ENCODE measurements around the gene COG8. TPM values are rescaled to one million over a fixed set of nuclear protein-coding genes. Genes with fewer than 3 reads are reported as not detected.

COG8 gene
- total and polyA plus RNA-seq, 2 of the 8 experiments (the other 6 are each of a cell fraction or from before 2014, with no cell fraction given): 49.1 to 55.6 TPM

GRCh38 chr16:69318911-69319289, 20.5 kb downstream of the COG8 start:
- Histone ChIP-seq H4K20me1 (replicated peaks in 1 of 2; ENCODE audit: control insufficient read depth in 1 of 2, insufficient read depth in 2 of 2, low read length in 2 of 2) (peaks cover 2 to 23% of the 10 kb centered on the region in 2 experiments), H3K4me1 (replicated peaks in 1 of 4; ENCODE audit: control insufficient read depth in 3 of 4, insufficient read depth in 4 of 4, low read length in 3 of 4) (no peaks in the 10 kb centered on the region), H3K14ac (ENCODE audit: insufficient read length) (no peak overlapping the region), H2BK15ac (ENCODE audit: low read length) (no peak overlapping the region), H3K23ac (ENCODE audit: insufficient read length) (no peak overlapping the region), H3K9me3 (ENCODE audit: insufficient read depth in 2 of 2, low read depth in 1 of 2, low read length in 1 of 2) (no peaks in the 10 kb centered on the region), H2BK120ac (replicated peaks; ENCODE audit: low read depth, low read length) (no peak overlapping the region), H2AK5ac (ENCODE audit: low read depth, low read length) (no peak overlapping the region), H3K4me3 (ENCODE audit: extremely low read depth in 1 of 4, insufficient read depth in 2 of 4, low read depth in 3 of 4, low read length in 4 of 4) (no peak overlapping the region), H2BK12ac (ENCODE audit: low read depth, low read length) (no peak overlapping the region), H3K4ac (replicated peaks; ENCODE audit: insufficient read length, low read depth, low read length) (no peak overlapping the region), H3K4me2 (ENCODE audit: insufficient read depth in 1 of 2, low read depth in 2 of 2, low read length in 2 of 2) (no peak overlapping the region), H4K91ac (replicated peaks; ENCODE audit: insufficient read length, low read length) (no peak overlapping the region), H3K56ac (replicated peaks; ENCODE audit: insufficient read length, low read depth, low read length) (no peak overlapping the region), H4K8ac (ENCODE audit: extremely low read depth, insufficient read depth, low read length) (peak overlapping the region; percentile 71; the same call in 1 of the 2 replicates), H3K9ac (replicated peaks in 1 of 4; ENCODE audit: extremely low read depth in 1 of 4, low read depth in 3 of 4, low read length in 3 of 4) (no peak overlapping the region), H3K79me2 (ENCODE audit: control insufficient read depth in 1 of 2, insufficient read depth in 2 of 2, low read length in 2 of 2) (peaks cover 0 to 13% of the 10 kb centered on the region in 2 experiments; a peak in 1 of 4 replicates), H3K79me1 (ENCODE audit: low read depth, low read length) (no peaks in the 10 kb centered on the region; the same call in 1 of the 2 replicates), H3K18ac (ENCODE audit: extremely low read depth, low read length) (no peak overlapping the region), H3K23me2 (ENCODE audit: low read depth, low read length) (no peaks in the 10 kb centered on the region; the same call in 1 of the 2 replicates), H3K27ac (ENCODE audit: low read depth, low read length) (no peak overlapping the region), H2BK5ac (ENCODE audit: low read depth, low read length) (no peak overlapping the region), H2AFZ (ENCODE audit: low read length) (no peak overlapping the region), H4K5ac (ENCODE audit: insufficient read length, low read depth, low read length) (no peak overlapping the region), H2BK20ac (ENCODE audit: low read length) (no peak overlapping the region), H3K27me3 (replicated peaks in 1 of 4; ENCODE audit: control insufficient read depth in 3 of 4, extremely low read depth in 1 of 4, insufficient read depth in 3 of 4, low read length in 3 of 4) (no peaks in the 10 kb centered on the region), H3K36me3 (ENCODE audit: control insufficient read depth in 2 of 4, insufficient read depth in 4 of 4, low read length in 3 of 4) (peaks cover 26 to 63% (median 50%) of the 10 kb centered on the region in 4 experiments)
- no peak for TF ChIP-seq EP300 (IDR thresholded peaks at IDR 0.05; ENCODE audit: borderline replicate concordance in 1 of 2, low read depth in 2 of 2, low read length in 2 of 2)
- no peak for TF ChIP-seq CTCF (IDR thresholded peaks at IDR 0.05; ENCODE audit: control extremely low read depth in 1 of 3, insufficient read depth in 1 of 3, low read depth in 1 of 3, low read length in 3 of 3)
- no peak for TF ChIP-seq KDM5A (IDR thresholded peaks at IDR 0.05; ENCODE audit: low read length)
- TF ChIP-seq POLR2AphosphoS5 (IDR thresholded peaks at IDR 0.05; ENCODE audit: low read depth, low read length): no peak
- no peak for TF ChIP-seq RBBP5 (IDR thresholded peaks at IDR 0.05; ENCODE audit: borderline replicate concordance, low read depth, low read length)
- no peak for TF ChIP-seq FOSL1 (IDR thresholded peaks at IDR 0.05; ENCODE audit: insufficient read depth, low read depth, low read length)
- TF ChIP-seq, protein P1, sequence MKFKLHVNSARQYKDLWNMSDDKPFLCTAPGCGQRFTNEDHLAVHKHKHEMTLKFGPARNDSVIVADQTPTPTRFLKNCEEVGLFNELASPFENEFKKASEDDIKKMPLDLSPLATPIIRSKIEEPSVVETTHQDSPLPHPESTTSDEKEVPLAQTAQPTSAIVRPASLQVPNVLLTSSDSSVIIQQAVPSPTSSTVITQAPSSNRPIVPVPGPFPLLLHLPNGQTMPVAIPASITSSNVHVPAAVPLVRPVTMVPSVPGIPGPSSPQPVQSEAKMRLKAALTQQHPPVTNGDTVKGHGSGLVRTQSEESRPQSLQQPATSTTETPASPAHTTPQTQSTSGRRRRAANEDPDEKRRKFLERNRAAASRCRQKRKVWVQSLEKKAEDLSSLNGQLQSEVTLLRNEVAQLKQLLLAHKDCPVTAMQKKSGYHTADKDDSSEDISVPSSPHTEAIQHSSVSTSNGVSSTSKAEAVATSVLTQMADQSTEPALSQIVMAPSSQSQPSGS (IDR thresholded peaks at IDR 0.05; ENCODE audit: low read length): no peak
- TF ChIP-seq SIN3A (conservative IDR thresholded peaks at IDR 0.05 in 1 of 2, IDR thresholded peaks at IDR 0.05 in 1 of 2; ENCODE audit: low read depth in 1 of 2, low read length in 2 of 2): no peak
- WGBS, 2 experiments (ENCODE audit: extremely low coverage in 1 of 2, insufficient coverage in 1 of 2, insufficient read length in 1 of 2, insufficient replicate concordance in 2 of 2, low coverage in 1 of 2, low lambda C conversion rate in 2 of 2, missing lambda C conversion rate in 1 of 2): 96% methylated on average over 10 of the region's 10 CpGs; no CpG with 5 or more reads in 1 of the 2 experiments
- DNase-seq (ENCODE audit: low read depth in 1 of 2, low spot score in 2 of 2) (no peak), FAIRE-seq (no peak)
- ChIA-PET POLR2A (ENCODE audit: partially characterized antibody) (interaction anchor here (1.1 to 24.8 kb wide), 3 partner anchors 18 to 95 kb away, joined by 3 to 497 read pairs (median 3); partner anchors contain the start of genes COG8, NIP7, PDF and TMED6), CTCF (ENCODE audit: partially characterized antibody) (no interaction called here)
